Measurements from ENCODE around the gene PDGFRB. TPM values are rescaled to one million over a fixed set of nuclear protein-coding genes. Genes with fewer than 3 reads are reported as not detected.

Gene PDGFRB
- polyA plus RNA-seq, 3 donors: 0.04 to 0.99 (median 0.20) TPM

- H2AFZ ChIP-seq (ENCODE audit: insufficient read depth, low read depth, low read length, poor library complexity, severe bottlenecking): peak overlapping the region; percentile 11
- H3K4me1 ChIP-seq (ENCODE audit: control insufficient read depth in 1 of 2, insufficient read depth in 2 of 2, low read length in 2 of 2): peaks cover 41 to 42% of the 10 kb centered on the region in 2 donors
- Mint-ChIP-seq H3K36me3 (peaks cover 2 to 3% of the 10 kb centered on the region in 2 donors), H3K9me3 (no peaks in the 10 kb centered on the region), H3K27ac (peak overlapping the region; percentile 96 to 99 (median 97)), H3K27me3 (ENCODE audit: low read depth in 3 of 3) (peaks cover 0 to 7% (median 1%) of the 10 kb centered on the region in 3 donors), H3K4me1 (peaks cover 40% of the 10 kb centered on the region), H3K4me3 (peak overlapping the region in 1 of 2 donors; percentile 87)
- H4K20me1 ChIP-seq (ENCODE audit: insufficient read depth, low read length): no peaks in the 10 kb centered on the region
- H3K79me2 ChIP-seq (ENCODE audit: insufficient read depth, low read length): no peaks in the 10 kb centered on the region
- H3K4me2 ChIP-seq (replicated peaks; ENCODE audit: extremely low read depth, low read length, poor library complexity, severe bottlenecking): peak overlapping the region; percentile 25
- DNase-seq: peak; percentile 91 to 98 (median 96)
- no peaks in the 10 kb centered on the region for H3K36me3 ChIP-seq (replicated peaks in 1 of 2; ENCODE audit: control insufficient read depth in 1 of 2, insufficient read depth in 2 of 2, low read length in 2 of 2)
- TF ChIP-seq CTCF (IDR thresholded peaks at IDR 0.05): no peak
- no CpG with 5 or more reads among the region's 4 CpGs for WGBS (ENCODE audit: insufficient coverage)
- intact Hi-C loops (cut with micrococcal nuclease): no loop called here
- no peaks in the 10 kb centered on the region for H3K9me3 ChIP-seq (replicated peaks in 1 of 2; ENCODE audit: control insufficient read depth in 1 of 2, insufficient read depth in 1 of 2, low read length in 2 of 2)
- peak overlapping the region; percentile 83 to 93 for H3K27ac ChIP-seq (ENCODE audit: low read depth in 1 of 2, low read length in 2 of 2)
- no peaks in the 10 kb centered on the region for H3K27me3 ChIP-seq (ENCODE audit: control insufficient read depth in 2 of 2, insufficient read depth in 2 of 2, low read length in 2 of 2)
- peak overlapping the region in 1 of 3 experiments; percentile 8 for H3K4me3 ChIP-seq (replicated peaks in 1 of 3; ENCODE audit: low read depth in 2 of 3, low read length in 3 of 3)
- peak overlapping the region; percentile 55 for H3K9ac ChIP-seq (ENCODE audit: insufficient read depth, low read length, poor library complexity, severe bottlenecking)
Measured at GRCh38 chr5:150142959-150143349, 12.7 kb downstream of the PDGFRB start.

DNA sequence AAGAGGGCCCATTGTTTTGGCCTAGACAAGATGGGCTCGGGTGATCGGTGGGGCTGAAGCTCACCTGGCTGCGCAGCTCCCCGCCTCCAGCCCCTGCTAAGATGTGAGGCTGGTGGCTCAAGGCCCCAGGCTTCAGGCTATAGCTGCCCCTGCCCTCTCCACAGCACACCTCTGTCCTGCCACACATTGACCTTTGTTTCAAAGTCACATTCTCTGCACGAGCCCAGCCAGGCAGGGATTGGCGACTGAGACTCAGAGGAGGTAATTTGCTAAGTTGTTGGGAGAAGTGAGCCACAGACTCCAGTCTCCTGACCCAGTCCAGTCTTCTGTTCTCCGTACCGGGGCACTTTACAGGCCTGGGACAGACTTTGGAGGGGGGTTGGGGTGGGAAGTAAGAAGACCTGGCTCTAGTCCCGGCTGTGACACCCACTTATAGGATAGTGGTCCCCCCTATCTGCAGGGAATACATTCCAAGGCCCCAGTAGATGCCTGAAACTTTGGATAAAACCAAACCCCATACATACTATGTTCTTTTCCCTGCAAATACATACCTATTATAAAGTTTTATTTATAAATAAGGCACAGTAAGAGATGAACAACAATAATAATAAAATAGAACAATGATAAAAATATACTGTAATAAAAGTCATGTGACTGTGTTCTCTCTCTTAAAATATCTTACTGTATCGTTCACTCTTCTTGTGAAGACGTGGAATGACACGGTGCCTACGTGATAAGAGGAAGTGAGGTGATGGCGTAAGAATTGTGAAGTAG is 13.3 kb downstream of the PDGFRB start:
- Histone ChIP-seq H3K4me1 (ENCODE audit: control insufficient read depth in 1 of 2, insufficient read depth in 2 of 2, low read length in 2 of 2) (peaks cover 41 to 42% of the 10 kb centered on the region in 2 donors), H2AFZ (ENCODE audit: insufficient read depth, low read depth, low read length, poor library complexity, severe bottlenecking) (no peak overlapping the region)
- intact Hi-C loops (cut with micrococcal nuclease): no loop called here

More for the DNA sequence above, 13.3 kb downstream of the PDGFRB start:
- WGBS (ENCODE audit: insufficient coverage): 100% methylated on average over 5 of the region's 14 CpGs
- DNase-seq: no peak
- peaks cover 0 to 7% (median 4%) of the 10 kb centered on the region in 3 donors for H3K27me3 Mint-ChIP-seq (ENCODE audit: low read depth in 3 of 3)
- Histone ChIP-seq H3K9me3 (replicated peaks in 1 of 2; ENCODE audit: control insufficient read depth in 1 of 2, insufficient read depth in 1 of 2, low read length in 2 of 2) (no peaks in the 10 kb centered on the region), H3K36me3 (replicated peaks in 1 of 2; ENCODE audit: control insufficient read depth in 1 of 2, insufficient read depth in 2 of 2, low read length in 2 of 2) (no peaks in the 10 kb centered on the region), H3K27me3 (ENCODE audit: control insufficient read depth in 2 of 2, insufficient read depth in 2 of 2, low read length in 2 of 2) (no peaks in the 10 kb centered on the region), H3K79me2 (ENCODE audit: insufficient read depth, low read length) (no peaks in the 10 kb centered on the region), H3K27ac (ENCODE audit: low read depth in 1 of 2, low read length in 2 of 2) (peak overlapping the region; percentile 83 to 93), H3K4me2 (replicated peaks; ENCODE audit: extremely low read depth, low read length, poor library complexity, severe bottlenecking) (peak overlapping the region; percentile 25), H3K9ac (ENCODE audit: insufficient read depth, low read length, poor library complexity, severe bottlenecking) (peak overlapping the region; percentile 34), H3K4me3 (replicated peaks in 1 of 3; ENCODE audit: low read depth in 2 of 3, low read length in 3 of 3) (no peak overlapping the region), H4K20me1 (ENCODE audit: insufficient read depth, low read length) (no peaks in the 10 kb centered on the region)
- H3K27ac Mint-ChIP-seq: peak overlapping the region; percentile 96 to 99 (median 97)
- peaks cover 2 to 3% of the 10 kb centered on the region in 2 donors for H3K36me3 Mint-ChIP-seq
- peaks cover 40% of the 10 kb centered on the region for H3K4me1 Mint-ChIP-seq
- no peaks in the 10 kb centered on the region for H3K9me3 Mint-ChIP-seq
- H3K4me3 Mint-ChIP-seq: peak overlapping the region in 1 of 2 donors; percentile 87
- TF ChIP-seq CTCF (IDR thresholded peaks at IDR 0.05): no peak
